Femur (tissue), 1 donor: Measurements from ENCODE around the gene HBEGF.
A peak's percentile ranks its signal among the peaks of the same experiment; 100 is the strongest.
"Not testable (repeated sequence)": the region's sequence is repeated elsewhere in the genome, so short reads cannot be mapped to it uniquely, and the experiment has no call there.

ENCODE experiments used
- DNase-seq: peaks from one replicate; pipeline ENCODE4 v3.0.0-alpha.2; 2017

Gene HBEGF

GRCh38 chr5:140360681-140361479, 14.5 kb upstream of the HBEGF start:
- DNase-seq = no peak

DNA sequence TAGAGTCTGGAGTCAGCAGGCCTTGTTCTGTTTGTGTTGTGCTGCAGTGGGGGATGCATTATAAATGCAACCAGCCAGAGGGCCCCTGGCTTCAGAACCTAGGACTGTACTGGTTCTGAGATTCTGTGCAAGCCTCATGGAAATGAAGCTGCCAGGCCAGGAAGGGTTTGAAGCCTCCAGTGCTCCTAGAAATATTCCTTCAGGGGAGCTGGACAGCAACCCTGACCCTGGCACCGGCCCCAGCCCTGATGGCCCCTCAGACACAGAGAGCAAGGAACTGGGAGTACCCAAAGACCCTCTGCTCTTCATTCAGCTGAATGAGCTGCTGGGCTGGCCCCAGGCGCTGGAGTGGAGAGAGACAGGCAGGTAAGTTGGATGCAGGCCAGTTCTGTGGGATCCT, 13.7 kb upstream of the HBEGF start, which contains the start of gene SLC4A9:
SLC4A9 (plus strand) TSS at position 94 of the 400 bp plus-strand sequence; CDS start at position 137, 43 bp downstream.
- no peak for DNase-seq

- DNase-seq = no peak
Observed at GRCh38 chr5:140358738-140359310, 12.4 kb upstream of the HBEGF start.

DNA sequence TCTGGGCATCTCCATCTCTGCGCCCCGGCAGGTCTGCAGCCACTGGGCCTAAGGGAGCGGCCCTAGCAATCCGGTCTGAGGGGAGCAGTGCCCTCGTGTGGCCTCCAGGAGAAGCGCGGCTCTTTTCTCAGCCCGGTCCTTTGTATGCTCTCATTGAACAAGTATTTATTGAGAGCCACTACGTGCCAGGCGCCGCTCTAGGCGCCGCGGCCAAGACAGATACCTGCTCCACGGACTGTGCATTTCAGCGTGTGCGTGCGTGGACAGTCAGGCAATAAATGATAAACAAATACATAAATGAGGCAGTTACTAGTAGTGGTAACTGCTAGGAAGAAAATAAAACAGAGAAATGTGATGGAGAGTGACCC, 11.3 kb upstream of the HBEGF start:
- DNase-seq = peak; percentile 88

GRCh38 chr5:140356853-140357725, 10.7 kb upstream of the HBEGF start:
- no peak for DNase-seq

GRCh38 chr5:140355546-140355945, 9.1 kb upstream of the HBEGF start:
- DNase-seq = no peak

- no peak for DNase-seq
Observed at GRCh38 chr5:140351609-140352334, 5.4 kb upstream of the HBEGF start.

DNA sequence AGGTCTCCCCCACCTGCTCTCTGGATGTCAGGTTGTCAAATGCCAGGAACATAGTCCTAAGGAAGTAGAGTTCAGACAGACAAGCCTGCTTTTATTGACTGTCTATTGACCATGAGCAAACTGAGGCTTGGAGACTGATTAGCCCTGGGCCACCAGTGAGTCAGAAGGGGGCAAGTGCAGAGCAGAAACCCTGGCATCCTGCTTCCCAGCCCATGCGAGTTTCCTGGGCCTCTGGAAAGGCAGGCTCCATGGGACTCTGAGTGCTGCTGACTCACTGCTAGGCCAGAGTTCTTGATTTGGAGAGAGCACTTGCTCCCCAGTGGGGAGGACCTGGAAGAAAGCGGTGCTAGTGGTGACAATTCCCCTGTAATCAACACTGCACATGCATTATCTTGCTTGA, 2.8 kb upstream of the HBEGF start:
- DNase-seq = no peak

DNA sequence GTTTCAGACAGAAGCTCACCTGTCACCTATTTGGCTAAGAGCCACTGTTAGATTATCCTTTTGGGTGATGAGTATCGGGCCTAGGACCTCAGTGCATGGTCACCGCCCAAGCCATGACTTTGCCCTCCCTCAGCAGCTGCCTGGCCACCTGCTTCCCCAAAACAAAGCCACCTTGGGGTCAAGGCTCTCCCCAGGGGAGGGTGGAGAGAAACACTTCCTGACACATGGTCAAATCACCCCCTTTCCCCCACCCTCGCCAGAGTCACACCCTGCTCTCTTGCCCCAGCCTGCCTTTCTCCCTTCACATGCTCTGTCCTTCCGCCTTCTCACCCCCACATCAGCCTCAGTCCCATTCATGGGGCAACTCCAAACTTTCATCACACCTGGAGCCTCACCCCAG, 1.7 kb upstream of the HBEGF start:
- no peak for DNase-seq

- no peak for DNase-seq
Observed at GRCh38 chr5:140347360-140347759, 957 bp upstream of the HBEGF start.

- DNase-seq = peak; percentile 76
Observed at GRCh38 chr5:140345919-140346347, 470 bp downstream of the HBEGF start.

DNA sequence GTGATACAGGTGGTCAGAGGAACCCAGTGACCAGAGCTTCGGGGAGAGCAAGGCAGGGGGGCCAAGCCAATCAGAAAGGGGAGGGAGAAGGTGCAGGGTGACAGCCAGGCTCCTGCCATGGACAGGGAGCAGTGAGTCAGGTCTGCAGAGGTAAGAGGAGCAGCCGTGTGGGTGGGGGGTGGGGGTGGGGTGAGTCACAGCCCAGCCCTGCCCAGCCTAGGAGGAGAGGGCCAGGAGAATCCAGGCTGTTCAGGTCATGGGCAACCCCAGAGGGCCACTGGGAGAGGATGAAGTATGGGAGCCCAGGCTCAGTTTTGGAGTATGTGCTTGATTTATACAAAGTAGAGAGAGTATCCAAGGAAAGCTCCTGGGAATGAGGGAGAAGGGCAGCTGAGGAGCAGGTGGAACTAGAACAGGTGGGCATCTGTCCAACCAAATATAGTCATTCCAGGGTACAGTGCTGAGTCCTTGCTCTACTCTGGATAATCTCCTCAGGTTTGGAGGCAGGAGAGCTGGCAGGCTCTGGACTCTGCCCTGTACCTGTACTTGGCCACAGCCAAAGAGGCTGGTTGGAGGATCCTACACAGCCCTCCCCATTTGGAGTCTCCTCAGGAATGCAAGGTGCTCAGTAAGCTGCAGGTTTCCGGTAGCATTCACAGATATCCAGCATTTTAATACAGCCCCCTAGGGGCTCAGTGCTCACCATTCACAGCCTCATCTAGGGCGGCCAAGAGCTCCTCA, 1.6 kb downstream of the HBEGF start:
- DNase-seq = no peak

DNA sequence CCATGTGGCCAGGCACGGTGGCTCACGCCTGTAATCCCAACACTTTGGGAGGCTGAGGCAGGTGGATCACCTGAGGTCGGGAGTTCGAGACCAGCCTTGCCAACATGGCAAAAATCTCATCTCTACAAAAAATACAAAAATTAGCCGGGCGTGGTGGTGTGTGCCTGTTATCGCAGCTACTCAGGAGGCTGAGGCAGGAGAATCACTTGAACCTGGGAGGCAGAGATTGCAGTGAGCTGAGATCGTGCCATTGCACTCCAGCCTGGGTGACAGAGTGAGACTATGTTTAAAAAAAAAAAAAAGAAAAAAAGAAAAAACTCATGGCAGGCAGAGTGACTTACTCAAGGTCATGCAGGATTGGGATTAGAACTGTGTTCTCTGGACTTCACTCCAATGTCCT, 2.6 kb downstream of the HBEGF start:
- not testable (repeated sequence) for DNase-seq

- DNase-seq = no peak
Observed at GRCh38 chr5:140342896-140343295, 3.5 kb downstream of the HBEGF start.

- peak; percentile 69 for DNase-seq
Observed at GRCh38 chr5:140342287-140342686, 4.1 kb downstream of the HBEGF start.

- peak; percentile 52 for DNase-seq
Observed at GRCh38 chr5:140341591-140341990, 4.8 kb downstream of the HBEGF start.

DNA sequence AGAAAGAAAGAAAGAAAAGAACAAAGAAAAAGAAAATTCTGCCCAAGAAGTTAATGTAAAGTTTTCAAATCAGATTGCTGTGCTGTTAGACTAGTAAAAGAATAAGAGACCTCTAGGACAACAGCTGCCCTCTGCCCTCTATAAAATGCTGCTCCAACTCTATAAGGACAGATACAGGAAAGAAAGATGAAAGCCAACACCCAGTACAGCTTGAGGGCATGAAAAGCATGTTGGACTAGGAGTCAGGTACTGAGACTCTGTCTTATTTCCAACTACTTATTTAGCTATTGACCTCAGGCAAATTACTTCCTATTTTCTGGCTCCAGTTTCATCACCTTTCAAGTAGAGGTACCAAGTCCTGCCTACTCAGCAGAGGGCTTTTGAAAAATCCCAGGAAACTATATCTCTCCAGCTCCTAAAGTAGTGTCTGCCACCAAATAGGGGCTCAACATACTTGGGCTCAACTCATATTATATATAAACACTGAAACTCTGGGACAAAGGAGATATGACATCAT, 5.7 kb downstream of the HBEGF start:
- no peak for DNase-seq

- no peak for DNase-seq
Observed at GRCh38 chr5:140339636-140340035, 6.8 kb downstream of the HBEGF start.

DNA sequence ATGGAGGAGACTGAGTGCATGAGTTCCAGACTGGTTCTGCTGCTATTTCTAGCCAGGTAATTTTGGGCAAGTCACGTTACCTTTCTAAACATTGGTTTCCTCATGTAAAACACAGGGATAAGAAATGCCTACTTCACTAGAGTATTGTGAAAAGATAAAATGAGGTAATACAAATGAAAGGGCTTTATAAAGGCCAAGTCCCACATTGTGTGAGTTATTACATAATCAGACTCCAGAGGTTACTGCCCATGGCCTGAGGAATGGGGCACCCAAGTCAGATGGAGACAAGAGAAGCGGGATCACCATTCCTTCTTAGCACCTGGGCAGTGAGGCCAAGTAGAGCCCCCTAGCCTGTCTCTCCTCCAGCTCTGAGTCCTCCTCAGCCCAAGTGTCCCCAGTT, 7.5 kb downstream of the HBEGF start:
- DNase-seq = no peak

DNA sequence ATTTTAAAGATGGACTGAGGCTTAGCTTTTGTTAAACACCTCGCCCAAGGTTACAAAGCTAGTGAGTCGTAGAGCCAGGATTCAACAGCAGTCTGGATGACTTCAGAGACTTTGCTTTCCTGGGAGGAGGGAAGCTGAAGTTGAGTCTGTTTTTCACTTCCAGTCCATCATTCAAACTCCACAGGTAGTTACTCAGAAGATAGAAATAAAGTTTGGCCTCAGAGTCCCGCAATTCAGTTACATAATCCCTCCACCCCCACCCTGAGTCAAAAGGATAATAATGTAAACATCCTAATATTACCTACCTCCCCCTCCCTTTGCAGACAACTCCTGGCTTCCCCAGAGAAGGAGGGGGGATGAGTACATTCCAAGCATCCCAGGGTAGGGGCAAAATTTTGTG, 8.1 kb downstream of the HBEGF start:
- no peak for DNase-seq

DNA sequence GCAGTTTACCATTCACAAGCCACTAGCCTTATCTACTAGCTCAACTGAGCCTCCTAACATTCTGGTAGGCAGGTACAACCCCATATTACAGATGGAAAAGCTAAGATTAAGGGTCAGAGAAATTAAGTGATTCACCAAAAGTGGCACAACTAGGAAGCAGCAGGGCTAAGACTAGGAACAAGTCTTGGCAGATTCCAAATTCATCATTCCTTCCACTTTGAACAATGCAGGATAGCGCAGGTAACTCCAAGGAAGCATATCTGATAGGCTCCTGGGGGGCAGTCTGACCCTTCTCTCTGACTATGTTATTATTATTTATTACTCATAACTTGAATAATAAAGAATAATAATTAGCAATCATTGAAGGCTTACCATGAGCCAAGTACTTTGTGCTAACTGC, 8.5 kb downstream of the HBEGF start:
- DNase-seq = no peak

GRCh38 chr5:140336388-140336787, 10.0 kb downstream of the HBEGF start:
- peak; percentile 67 for DNase-seq
